H1 (cell line): ENCODE results near the gene MAP3K14. TPM values are rescaled to one million over a fixed set of nuclear protein-coding genes. Genes with fewer than 3 reads are reported as not detected.

Experiments used
- SIX5 ChIP-seq: IDR thresholded peaks from 2 replicates; pipeline ENCODE4 v1.6.1; 2011; ENCODE audit warnings: mild to moderate bottlenecking, low read depth, low read length
- polyA plus RNA-seq, 7 experiments: library from polyadenylated mRNA; depleted of rRNA in 3 of 7; stranded (reverse) in 5 of 7; unstranded in 2 of 7; fragments of >200 nt in 5 of 7; fragments of 200-250 nt in 2 of 7; gene quantifications; 1 replicate in 5 of 7; 2 replicates in 1 of 7; 4 replicates in 1 of 7; pipeline versions ENCODE4 v1.2.1 to v1.2.3, GENCODE V29; 2011 to 2013; ENCODE audit warnings: missing spikeins in 2 of 7, mixed read lengths in 2 of 7
- total RNA-seq: library from RNA; stranded (reverse); fragmentation: NEBNext Ultra II Directional; extraction: Animal tissue kit (Norgen Biotek cat#: 25700); gene quantifications from 2 replicates; pipeline ENCODE4 v1.2.1, GENCODE V29; 2021

MAP3K14 gene
- total and polyA plus RNA-seq, 2 of the 8 experiments (the other 6 are each of a cell fraction or from before 2014, with no cell fraction given) = 5.2 to 6.1 TPM

DNA sequence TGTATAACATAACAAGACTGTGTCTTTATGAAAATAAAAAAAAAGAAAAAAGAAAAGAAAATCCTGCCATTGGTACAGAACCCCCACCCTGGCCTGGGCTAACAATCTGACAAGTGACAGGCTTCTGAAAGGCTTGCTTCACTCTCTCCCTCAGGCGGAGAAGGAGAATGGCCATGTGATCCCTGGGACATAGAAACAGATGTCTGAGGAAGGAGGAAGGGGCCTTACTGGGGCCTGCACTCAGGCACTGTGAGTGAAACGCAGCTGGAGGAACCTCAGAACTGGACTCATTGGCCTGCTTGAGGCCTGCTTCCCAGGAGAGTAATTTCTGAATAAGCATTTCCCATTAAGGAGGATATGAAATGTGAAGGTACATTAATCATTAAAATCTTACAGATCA is 17.5 kb downstream of the MAP3K14 start (continued):
- no peak for TF ChIP-seq SIX5
